GM12873 (cell line): ENCODE results near the gene ARHGAP8.

Experiments used
- TF ChIP-seq, protein P1 (sequence below): IDR thresholded peaks from 2 replicates; pipeline ENCODE4 v1.5.1; 2012; ENCODE audit warnings: low read depth, mild to moderate bottlenecking, moderate library complexity, low read length, control low read depth; ENCODE audit not compliant: insufficient read depth; ENCODE audit errors: missing control alignments

Gene ARHGAP8

DNA sequence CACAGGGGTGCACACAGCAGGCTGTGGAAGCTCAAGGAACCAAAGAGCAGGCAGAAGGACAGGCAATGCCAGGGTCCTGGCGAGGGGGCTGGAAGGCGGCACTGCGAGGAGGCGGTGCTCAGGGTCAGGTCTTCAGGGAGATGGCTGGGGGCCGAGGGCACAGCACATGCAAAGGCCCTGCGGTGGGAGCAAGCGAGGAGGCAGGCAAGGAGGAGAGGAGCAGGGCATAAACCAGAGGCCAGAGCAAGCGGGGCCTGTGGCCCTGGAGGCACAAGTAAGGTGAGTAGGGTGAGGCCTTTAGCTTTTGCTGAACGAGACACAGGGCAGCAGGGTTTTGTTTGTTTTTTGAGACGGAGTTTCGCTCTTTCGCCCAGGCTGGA, 126.9 kb downstream of the ARHGAP8 start:
- TF ChIP-seq, protein P1, sequence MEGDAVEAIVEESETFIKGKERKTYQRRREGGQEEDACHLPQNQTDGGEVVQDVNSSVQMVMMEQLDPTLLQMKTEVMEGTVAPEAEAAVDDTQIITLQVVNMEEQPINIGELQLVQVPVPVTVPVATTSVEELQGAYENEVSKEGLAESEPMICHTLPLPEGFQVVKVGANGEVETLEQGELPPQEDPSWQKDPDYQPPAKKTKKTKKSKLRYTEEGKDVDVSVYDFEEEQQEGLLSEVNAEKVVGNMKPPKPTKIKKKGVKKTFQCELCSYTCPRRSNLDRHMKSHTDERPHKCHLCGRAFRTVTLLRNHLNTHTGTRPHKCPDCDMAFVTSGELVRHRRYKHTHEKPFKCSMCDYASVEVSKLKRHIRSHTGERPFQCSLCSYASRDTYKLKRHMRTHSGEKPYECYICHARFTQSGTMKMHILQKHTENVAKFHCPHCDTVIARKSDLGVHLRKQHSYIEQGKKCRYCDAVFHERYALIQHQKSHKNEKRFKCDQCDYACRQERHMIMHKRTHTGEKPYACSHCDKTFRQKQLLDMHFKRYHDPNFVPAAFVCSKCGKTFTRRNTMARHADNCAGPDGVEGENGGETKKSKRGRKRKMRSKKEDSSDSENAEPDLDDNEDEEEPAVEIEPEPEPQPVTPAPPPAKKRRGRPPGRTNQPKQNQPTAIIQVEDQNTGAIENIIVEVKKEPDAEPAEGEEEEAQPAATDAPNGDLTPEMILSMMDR, result no peak

DNA sequence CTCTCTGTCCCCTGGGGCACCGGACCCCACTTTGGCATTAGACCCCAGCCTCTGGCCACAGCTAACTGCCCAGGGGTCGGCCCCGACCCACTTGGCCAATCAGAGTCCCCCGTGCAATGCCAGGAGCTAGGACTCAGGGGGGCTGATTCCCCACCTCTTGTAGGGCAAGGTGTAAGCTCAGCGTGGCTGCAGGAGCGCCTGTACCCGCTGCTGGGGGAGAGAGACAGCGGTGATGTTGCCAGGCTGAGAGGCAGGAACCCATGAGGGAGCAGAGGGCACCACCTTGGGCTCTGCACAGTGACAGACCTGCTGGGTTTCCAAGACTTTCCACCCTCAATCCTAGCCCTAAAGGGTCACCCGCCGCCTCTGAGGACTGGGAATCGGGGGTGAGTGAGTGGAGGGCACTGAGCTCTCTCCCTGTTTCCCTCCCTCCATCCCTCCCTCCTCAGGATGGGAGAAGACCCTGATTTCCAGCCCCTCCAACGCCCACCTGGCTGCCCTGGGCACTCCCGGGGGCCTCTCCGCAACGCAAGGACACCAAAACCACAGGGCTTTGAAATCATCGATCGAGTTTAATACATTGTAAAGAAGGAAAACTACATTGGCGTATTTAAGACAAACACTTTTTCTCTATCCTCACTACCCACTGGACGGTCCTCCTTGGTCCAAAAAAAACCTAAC, 128.4 kb downstream of the ARHGAP8 start:
- TF ChIP-seq, protein P1, result no peak

DNA sequence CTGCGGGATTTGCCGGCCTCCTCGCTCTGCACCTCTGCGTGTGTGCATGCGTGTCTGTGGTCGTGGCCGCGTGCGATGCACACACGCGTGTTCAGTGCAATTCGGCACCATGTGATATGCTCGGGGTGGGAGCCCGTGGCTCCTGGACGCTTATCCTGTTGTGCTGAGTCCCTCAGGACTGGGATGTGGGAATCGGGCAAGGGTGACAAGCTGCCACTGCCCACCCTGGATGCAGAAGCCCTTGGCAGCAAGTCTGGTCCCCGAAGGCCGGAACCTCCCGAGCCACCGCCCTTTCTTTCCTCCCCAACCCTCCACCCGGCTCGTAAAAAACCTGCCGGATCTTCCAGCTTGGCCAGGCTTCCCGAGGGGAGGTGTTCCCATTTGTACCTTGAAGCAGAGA, 129.2 kb downstream of the ARHGAP8 start:
- TF ChIP-seq, protein P1, result no peak

DNA sequence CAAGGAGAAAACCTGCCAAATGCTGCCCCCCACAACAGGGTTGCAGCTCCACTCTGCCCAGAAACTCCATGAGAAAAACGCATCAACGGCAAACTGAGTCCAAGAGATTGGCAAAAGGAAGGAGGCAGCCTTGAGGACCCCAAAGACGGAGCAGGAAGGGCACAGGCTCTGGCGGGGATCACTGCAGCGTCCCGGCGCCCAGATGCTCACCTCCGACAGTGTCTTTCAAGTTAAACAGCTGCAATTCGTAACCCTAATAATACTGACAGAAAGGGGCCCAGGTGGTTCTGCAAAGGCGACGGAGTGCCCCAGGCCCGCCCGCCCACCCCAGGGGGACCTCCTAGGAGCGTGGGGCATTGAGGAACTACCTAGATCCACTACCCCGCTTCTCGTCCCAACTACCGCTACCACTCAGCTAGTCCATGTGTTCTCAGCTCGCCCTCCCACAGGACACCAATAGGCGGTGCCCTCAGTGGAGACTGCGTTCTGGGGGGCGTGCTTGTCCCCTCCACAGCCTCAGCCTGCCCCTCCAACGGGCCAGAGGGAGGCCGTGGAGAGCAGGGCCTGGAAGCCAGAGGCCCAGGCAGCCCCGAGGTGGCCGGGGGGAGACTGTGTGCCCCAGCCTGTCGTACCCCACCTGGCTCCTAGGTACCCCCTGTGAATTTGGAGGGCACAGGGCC, 130.0 kb downstream of the ARHGAP8 start:
- TF ChIP-seq, protein P1, result no peak

DNA sequence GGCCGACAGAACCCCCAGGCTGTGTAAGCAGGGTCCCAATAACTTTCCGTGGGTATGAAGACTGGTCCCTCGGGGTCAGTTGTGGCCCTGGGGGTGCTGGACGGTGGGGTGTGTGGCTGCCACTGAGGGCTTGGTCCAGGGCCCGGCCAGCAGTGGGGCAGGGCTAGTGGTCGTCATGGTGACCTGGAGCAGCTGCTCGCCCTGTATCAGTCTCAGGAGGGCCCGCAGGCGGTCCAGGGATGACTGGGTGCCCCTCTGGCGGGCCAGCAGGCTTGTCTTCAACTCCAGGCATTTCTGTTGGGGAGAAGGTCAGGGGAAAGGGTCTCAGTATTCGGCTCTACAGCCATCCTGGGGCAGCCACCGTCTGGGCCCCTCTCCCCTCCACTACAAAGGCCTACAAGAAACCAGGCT, 130.6 kb downstream of the ARHGAP8 start:
- TF ChIP-seq, protein P1, result no peak

DNA sequence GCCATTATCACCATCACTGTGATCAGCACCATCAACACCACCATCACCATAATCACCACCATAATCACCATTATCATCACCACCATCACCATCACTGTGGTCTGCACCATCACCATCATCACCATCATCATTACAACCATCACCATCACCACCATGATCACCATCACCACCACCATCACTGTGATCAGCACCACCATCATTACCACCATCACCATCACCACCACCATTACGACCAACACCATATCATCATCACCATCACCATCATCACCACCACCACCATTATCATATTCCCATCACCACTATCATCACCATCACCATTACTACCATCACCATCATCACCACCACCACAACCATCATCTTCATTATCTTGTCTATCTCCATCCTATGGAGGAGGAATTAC, 132.2 kb downstream of the ARHGAP8 start:
- TF ChIP-seq, protein P1, result no peak

DNA sequence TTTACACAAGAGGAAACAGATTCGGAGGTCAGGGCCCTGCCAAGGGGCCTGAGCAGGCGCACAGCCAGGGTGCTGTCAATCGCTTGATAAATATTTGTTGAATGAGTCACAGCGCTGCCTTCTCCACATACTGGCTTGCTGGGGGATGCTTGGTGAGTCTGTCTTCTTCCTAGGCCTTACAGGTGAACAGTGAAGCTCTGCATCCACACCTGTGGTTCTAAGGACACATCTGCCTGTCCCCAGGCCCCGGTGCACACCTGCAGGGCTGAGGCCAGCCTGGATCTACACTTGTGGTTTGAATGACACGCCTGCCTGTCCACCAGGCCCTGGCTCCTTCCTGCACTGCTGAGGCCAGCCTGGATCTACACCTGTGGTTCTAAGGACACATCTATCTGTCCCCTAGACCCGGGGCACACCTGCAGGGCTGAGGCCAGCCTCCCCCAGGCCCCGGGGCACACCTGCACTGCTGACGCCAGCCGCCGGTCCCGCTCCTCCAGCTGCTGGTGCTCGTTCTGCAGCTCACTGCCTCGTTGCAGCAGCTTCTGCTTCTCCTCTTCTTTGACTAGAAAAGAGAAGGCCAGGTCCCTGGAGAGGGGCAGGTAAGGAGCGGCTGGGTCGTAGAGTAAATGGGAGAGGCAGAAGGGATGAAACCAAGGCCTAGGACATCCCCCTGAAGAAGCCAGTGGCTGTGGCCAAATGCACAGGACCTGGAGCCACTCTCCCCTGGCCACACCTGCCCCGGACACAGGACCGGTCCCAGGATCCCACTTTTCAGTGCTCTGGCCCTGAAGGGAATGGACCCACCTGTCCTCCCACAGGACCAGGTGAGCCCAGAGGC, 132.8 kb downstream of the ARHGAP8 start:
- TF ChIP-seq, protein P1, result no peak
